Mononuclear cell (primary cell): ENCODE results near the gene TNS1. TPM values are rescaled to one million over a fixed set of nuclear protein-coding genes. Genes with fewer than 3 reads are reported as not detected.

Experiments
- H3K27me3 ChIP-seq: 2 replicates; pipeline ENCODE4 v1.6.0; 2011; ENCODE audit warnings: low read length, control low read depth; ENCODE audit not compliant: insufficient read depth
- H3K4me1 ChIP-seq: 2 replicates; pipeline ENCODE4 v1.5.1; 2011; ENCODE audit warnings: mild to moderate bottlenecking, low read length, control low read depth; ENCODE audit not compliant: insufficient read depth
- H3K4me3 ChIP-seq: 2 replicates; pipeline ENCODE4 v1.5.1; 2011; ENCODE audit warnings: mild to moderate bottlenecking, low read length, moderate library complexity
- H3K9me3 ChIP-seq: 2 replicates; pipeline ENCODE4 v1.5.1; 2011; ENCODE audit warnings: low read depth, mild to moderate bottlenecking, control low read depth, low read length
- total RNA-seq: library from RNA; depleted of rRNA; stranded (reverse); fragments of >200 nt; gene quantifications from one replicate; pipeline ENCODE4 v1.2.3, GENCODE V29; 2012

The TNS1 gene
- total RNA-seq, 1 donor = 3.5 TPM

DNA sequence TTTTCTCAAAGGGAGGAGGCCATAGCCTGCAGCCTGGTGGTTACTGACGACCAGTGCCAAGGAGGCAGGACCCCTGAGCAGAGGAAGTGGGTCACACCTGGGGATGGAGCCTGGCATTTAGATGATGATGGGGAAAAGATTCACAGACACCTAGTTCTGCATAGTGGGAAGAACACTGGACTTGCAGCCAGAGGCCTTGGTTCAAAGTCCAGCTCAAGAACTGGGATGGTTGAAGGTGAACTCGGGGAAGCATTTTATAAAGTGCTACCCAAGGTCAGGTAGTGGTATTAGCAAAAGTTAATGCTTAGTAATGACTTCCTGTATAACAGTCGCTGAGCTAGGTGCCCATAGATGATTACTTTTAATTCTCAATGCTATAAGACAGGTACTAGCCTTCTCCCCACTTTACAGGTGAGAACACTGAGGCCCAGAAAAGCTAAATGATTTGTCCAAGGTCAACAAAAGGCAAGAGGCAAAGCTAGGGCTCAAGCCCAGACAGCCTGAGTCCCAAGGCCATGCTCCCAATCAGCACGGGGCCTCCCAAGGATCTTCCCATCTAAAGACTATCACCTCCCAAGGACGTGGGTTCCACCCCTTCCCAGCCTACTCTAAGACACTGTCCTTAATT lies 134.4 kb downstream of the TNS1 start:
- Histone ChIP-seq H3K27me3 (no peaks in the 10 kb centered on the region), H3K4me1 (peaks cover 8% of the 10 kb centered on the region), H3K9me3 (no peaks in the 10 kb centered on the region), H3K4me3 (no peak overlapping the region)

- Histone ChIP-seq H3K27me3 (no peaks in the 10 kb centered on the region), H3K4me1 (peaks cover 8% of the 10 kb centered on the region)
Measured at GRCh38 chr2:217866457-217866856, 136.3 kb downstream of the TNS1 start.

GRCh38 chr2:217864963-217865772 lies 137.6 kb downstream of the TNS1 start:
- Histone ChIP-seq H3K4me3 (no peak overlapping the region), H3K4me1 (peaks cover 8% of the 10 kb centered on the region), H3K27me3 (no peaks in the 10 kb centered on the region), H3K9me3 (no peaks in the 10 kb centered on the region)

More at GRCh38 chr2:217866457-217866856, 136.3 kb downstream of the TNS1 start:
- Histone ChIP-seq H3K9me3 (no peaks in the 10 kb centered on the region), H3K4me3 (no peak overlapping the region)

GRCh38 chr2:217863883-217864282 lies 138.9 kb downstream of the TNS1 start:
- H3K9me3 ChIP-seq = no peaks in the 10 kb centered on the region
- H3K4me3 ChIP-seq = no peak overlapping the region
- peaks cover 8% of the 10 kb centered on the region for H3K4me1 ChIP-seq
- H3K27me3 ChIP-seq = no peaks in the 10 kb centered on the region

DNA sequence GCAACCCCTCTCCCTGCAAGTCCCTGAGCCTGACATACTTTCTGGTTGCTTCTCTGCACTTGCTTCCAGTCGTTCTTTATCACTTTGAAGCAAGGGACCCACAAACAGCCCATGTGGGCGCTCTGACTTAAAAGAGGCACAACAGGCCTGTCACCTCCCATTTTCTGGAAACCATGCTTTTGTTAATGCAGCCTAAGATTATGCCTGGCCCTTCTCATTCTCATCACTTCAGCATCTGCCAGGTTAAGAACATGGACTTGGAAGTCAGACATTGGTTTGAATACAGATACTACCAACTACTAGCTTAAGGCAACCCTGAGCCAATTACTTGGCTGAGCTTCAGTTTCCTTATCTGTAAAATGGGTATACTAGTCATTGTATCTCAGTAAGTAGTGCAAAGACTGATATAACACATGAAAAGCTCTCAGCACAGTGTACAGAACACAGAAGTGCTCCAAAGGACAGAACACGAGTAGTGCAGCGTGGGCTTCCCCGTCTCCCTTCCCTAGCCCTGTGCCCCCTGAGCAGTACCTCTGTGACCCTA lies 141.4 kb downstream of the TNS1 start:
- no peak overlapping the region for H3K4me3 ChIP-seq
- H3K4me1 ChIP-seq = peaks cover 8% of the 10 kb centered on the region
- H3K9me3 ChIP-seq = no peaks in the 10 kb centered on the region
- H3K27me3 ChIP-seq = no peaks in the 10 kb centered on the region

DNA sequence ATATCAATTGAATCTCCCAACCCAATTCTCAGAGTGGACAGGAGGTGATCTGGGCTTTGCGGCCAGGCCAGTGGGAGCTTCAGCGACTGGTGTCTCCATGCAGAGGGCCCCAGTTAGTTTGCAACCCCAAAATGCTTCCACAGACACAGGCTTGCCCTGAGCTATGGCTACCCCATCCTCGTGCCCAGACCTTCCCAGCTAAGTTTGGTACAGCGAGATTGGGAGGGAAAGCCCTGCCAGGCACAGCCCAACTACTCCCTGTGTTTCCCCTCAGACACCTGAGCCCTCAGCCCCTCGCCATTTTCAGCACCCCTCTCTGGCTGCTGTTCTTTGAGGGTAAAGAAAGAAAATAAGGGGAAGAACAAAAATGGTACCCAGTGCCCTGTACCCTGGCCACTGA lies 142.9 kb downstream of the TNS1 start:
- H3K4me3 ChIP-seq = no peak overlapping the region
- H3K9me3 ChIP-seq = no peaks in the 10 kb centered on the region
- no peaks in the 10 kb centered on the region for H3K27me3 ChIP-seq
- no peaks in the 10 kb centered on the region for H3K4me1 ChIP-seq

DNA sequence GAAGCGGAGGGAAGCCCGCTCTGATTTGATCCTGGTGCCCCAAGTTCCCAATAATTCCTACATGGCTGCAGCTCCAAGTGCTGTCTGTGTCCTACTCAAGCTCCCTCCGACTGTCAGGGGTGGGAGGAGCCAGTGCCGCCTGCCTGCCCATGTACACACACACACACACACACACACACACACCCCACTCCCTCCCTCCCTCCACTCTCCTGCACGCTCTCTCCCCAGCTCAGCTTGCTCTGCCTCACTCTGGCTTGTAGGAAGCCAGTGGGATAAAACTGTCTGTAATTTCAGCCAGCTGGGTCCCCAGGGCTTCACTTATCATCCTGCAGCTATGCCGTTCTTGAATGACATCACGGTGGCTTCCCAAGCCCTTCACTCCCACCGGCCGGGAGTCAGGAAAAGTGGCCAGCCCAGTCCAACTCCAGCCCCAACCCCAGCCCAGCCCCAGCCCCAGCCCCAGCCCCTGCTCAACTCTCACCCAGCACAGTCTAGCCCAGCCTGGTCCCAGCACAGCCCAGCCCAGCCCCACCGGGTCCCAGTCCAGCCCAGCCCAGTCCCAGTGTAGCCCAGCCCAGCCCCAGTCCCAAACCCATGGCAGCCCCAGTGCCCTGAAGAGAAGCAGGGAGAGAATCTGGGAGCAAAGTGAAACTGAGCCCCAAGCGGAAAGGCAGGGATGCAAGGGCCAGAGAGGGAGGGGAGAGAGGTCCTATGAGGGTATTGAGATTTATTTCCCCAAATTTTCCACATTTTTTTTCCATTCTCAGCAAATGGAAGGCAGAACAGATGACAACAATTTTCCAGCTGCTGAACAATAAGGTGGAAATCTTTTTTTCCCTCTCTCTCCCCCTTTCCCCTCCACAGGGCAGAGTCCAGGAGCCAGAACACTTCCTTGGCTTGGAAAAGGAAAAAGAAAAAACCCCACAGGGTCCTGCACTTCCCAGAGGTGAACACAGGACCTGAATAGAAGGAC lies 144.0 kb downstream of the TNS1 start:
- H3K9me3 ChIP-seq = no peaks in the 10 kb centered on the region
- no peaks in the 10 kb centered on the region for H3K4me1 ChIP-seq
- H3K4me3 ChIP-seq = no peak overlapping the region
- no peaks in the 10 kb centered on the region for H3K27me3 ChIP-seq

- H3K27me3 ChIP-seq = no peaks in the 10 kb centered on the region
- no peak overlapping the region for H3K4me3 ChIP-seq
- no peaks in the 10 kb centered on the region for H3K4me1 ChIP-seq
- H3K9me3 ChIP-seq = no peaks in the 10 kb centered on the region
Measured at GRCh38 chr2:217857624-217858506, 144.9 kb downstream of the TNS1 start.

GRCh38 chr2:217856871-217857270 lies 145.9 kb downstream of the TNS1 start:
- Histone ChIP-seq H3K9me3 (no peaks in the 10 kb centered on the region), H3K27me3 (no peaks in the 10 kb centered on the region), H3K4me3 (no peak overlapping the region), H3K4me1 (no peaks in the 10 kb centered on the region)

DNA sequence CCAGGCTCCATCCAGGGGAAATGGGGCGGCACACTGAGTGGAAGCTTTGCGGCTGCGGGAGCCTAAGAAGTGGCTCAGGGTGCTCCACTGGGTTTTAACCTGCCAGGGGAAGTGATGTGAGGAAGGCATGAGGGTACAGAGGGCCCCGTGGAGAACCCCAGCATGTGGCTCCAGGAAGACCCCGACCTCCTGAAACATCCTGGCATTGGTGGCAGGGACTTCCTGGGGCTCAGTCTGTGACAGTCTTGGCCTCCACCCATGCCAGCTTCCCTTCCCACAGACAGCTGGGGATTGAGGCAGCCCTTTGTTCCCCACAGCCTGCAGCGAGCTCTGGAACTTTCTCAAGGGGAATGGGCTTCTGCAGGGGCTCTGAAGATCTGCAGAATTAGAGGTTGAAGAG lies 146.6 kb downstream of the TNS1 start:
- Histone ChIP-seq H3K4me1 (peaks cover 6% of the 10 kb centered on the region), H3K9me3 (no peaks in the 10 kb centered on the region), H3K27me3 (no peaks in the 10 kb centered on the region), H3K4me3 (no peak overlapping the region)

DNA sequence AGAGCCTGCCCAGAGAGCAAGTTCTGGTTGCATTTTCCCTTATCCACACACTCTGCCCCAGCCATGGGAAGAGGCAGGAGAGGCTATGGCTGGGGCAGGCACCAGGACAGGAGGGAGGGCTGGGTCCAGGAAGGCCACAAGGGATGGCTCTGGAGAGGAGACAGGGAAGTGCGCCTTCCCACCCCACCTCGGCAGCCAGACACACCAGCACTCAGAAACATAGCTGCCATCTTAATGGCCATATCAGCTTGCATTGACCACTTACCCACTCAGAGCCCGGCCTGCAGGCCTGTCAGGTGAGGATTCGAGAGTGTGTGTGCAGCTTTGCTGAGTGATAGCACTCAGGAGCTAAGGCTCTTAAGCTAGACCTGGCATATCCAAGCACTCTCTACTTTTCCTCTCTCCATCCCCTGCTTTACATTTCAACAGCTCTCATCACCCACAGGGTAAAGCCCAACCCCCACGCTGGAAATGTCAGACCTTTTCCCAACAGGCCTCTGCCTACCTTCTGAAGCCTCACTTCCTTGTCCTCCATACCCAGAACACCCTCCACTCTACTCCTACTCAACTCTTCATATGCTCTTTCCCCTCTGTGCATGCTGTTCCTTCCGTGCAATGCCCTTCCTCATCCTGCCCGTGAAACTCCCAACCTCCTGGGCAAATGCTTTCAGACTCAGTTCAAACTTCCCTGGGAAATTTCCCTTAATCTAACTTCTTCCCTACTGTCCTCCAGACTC lies 147.9 kb downstream of the TNS1 start:
- Histone ChIP-seq H3K4me3 (no peak overlapping the region), H3K4me1 (peaks cover 18% of the 10 kb centered on the region), H3K9me3 (no peaks in the 10 kb centered on the region), H3K27me3 (no peaks in the 10 kb centered on the region)

GRCh38 chr2:217853961-217854360 lies 148.8 kb downstream of the TNS1 start:
- H3K27me3 ChIP-seq = no peaks in the 10 kb centered on the region
- H3K4me3 ChIP-seq = no peak overlapping the region
- H3K4me1 ChIP-seq = peaks cover 19% of the 10 kb centered on the region
- H3K9me3 ChIP-seq = no peaks in the 10 kb centered on the region

GRCh38 chr2:217853301-217853881 lies 149.4 kb downstream of the TNS1 start:
- peaks cover 19% of the 10 kb centered on the region for H3K4me1 ChIP-seq
- H3K4me3 ChIP-seq = no peak overlapping the region
- H3K9me3 ChIP-seq = no peaks in the 10 kb centered on the region
- no peaks in the 10 kb centered on the region for H3K27me3 ChIP-seq
